Measurements from ENCODE around the gene ARHGAP32. TPM values are rescaled to one million over a fixed set of nuclear protein-coding genes. Genes with fewer than 3 reads are reported as not detected.

The ARHGAP32 gene
- total RNA-seq, 4 donors from 2014 or later = 10.0 to 53.7 (median 34.1) TPM

- H3K9me3 ChIP-seq = no peaks in the 10 kb centered on the region
- H3K36me3 ChIP-seq = no peaks in the 10 kb centered on the region
- no peak for DNase-seq
- H3K4me3 ChIP-seq = no peak within 1 kb of the TSS
- no peak within 1 kb of the TSS for H3K27ac ChIP-seq
- H3K27me3 ChIP-seq = no peaks in the 10 kb centered on the region
- TF ChIP-seq POLR2A (IDR thresholded peaks at IDR 0.05) = no peak
- TF ChIP-seq, protein P1, sequence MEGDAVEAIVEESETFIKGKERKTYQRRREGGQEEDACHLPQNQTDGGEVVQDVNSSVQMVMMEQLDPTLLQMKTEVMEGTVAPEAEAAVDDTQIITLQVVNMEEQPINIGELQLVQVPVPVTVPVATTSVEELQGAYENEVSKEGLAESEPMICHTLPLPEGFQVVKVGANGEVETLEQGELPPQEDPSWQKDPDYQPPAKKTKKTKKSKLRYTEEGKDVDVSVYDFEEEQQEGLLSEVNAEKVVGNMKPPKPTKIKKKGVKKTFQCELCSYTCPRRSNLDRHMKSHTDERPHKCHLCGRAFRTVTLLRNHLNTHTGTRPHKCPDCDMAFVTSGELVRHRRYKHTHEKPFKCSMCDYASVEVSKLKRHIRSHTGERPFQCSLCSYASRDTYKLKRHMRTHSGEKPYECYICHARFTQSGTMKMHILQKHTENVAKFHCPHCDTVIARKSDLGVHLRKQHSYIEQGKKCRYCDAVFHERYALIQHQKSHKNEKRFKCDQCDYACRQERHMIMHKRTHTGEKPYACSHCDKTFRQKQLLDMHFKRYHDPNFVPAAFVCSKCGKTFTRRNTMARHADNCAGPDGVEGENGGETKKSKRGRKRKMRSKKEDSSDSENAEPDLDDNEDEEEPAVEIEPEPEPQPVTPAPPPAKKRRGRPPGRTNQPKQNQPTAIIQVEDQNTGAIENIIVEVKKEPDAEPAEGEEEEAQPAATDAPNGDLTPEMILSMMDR (IDR thresholded peaks at IDR 0.05) = no peak
- H3K4me1 ChIP-seq = no peaks in the 10 kb centered on the region
- intact Hi-C loops (cut with DNase I; ENCODE audit: low total_unique reads) = no loop called here
These were observed 249.2 kb downstream of the ARHGAP32 start, which contains the start of gene TP53AIP1 for GRCh38 chr11:128942817-128943427. Gene TP53AIP1, minus strand, starts transcription at chr11:128942871. Its CDS starts 5,053 bp downstream, at chr11:128937818.

DNA sequence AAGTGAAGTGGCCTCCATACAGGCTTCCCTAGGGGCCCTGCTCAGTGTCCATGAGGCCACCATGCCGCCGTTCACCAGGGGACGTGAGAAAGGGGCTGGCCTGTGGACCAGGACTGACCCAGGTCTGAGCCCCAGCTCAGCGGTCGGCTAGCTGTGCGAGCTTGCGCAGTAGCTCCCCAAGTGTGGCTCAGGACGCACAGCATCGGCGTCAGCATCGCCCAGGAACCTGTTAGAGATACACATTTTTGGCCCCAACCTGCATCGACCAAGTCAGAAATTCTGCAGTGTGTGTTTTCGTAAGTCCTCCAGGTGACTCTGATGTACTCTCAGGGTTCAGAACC, 249.9 kb downstream of the ARHGAP32 start:
- no peaks in the 10 kb centered on the region for H3K27me3 ChIP-seq
- H3K4me3 ChIP-seq = no peak overlapping the region
- DNase-seq = no peak
- no peaks in the 10 kb centered on the region for H3K9me3 ChIP-seq
- TF ChIP-seq, protein P1 (IDR thresholded peaks at IDR 0.05) = no peak
- TF ChIP-seq POLR2A (IDR thresholded peaks at IDR 0.05) = no peak
- intact Hi-C loops (cut with DNase I; ENCODE audit: low total_unique reads) = no loop called here
- H3K27ac ChIP-seq = no peak overlapping the region
- H3K4me1 ChIP-seq = no peaks in the 10 kb centered on the region
- H3K36me3 ChIP-seq = no peaks in the 10 kb centered on the region

DNA sequence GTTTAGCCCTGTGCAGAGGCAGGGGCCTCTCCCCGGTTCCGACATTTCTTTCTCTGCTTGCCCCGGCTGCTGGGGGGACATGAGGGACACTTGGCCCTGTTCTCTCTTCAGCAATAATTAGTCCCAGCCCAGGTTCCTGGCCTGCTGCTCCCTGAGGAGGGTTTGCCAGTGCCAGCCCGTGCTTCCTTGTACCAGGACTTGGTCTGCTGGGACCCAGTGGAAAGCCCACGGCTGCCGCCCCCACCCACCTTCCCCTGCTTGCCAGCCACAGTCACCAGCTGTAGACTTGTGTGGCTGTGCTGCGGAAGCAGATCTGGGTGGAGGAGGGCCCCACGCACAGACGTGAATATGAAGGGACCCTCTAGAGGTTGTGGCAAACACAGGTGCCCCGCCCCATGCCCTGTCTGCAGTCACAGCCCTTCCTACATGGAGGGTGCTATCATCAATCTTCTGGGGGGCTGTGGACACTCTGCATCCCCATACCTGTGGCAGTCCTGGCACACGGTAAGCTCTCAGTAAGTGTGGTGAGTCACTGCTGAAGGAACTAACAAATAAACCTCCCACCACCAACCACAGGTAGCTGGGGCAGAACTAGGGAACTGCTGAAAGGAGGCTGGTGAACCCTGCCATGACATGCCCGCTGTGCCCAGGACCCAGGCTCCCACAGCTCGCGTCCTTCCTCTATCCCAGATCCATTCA, 250.4 kb downstream of the ARHGAP32 start:
- TF ChIP-seq, protein P1 (IDR thresholded peaks at IDR 0.05) = no peak
- TF ChIP-seq POLR2A (IDR thresholded peaks at IDR 0.05) = no peak
- Histone ChIP-seq H3K27ac (no peak overlapping the region), H3K36me3 (no peaks in the 10 kb centered on the region), H3K4me3 (no peak overlapping the region), H3K27me3 (no peaks in the 10 kb centered on the region), H3K9me3 (no peaks in the 10 kb centered on the region), H3K4me1 (no peaks in the 10 kb centered on the region)
- intact Hi-C loops (cut with DNase I; ENCODE audit: low total_unique reads) = no loop called here
- no peak for DNase-seq

DNA sequence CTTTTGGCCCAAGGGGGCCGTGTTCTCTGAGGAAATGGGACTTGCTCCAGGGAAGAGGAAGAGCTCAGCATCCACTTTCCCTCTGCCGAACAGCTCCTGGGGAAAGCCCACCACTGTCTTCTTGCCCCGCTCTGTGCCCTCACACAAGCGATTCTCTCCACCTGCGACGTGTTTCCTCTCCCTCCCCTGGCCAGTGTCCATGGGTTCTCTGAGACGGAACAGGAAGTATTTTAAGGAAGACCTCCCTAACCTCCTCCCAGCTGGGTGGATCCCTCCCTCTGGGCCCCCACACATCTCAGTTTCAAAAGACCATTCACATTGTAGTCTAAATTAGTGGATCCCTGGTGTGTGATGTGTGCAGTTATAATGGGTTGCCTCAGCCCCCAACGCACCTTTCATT, 251.0 kb downstream of the ARHGAP32 start:
- intact Hi-C loops (cut with DNase I; ENCODE audit: low total_unique reads) = no loop called here
- H3K27me3 ChIP-seq = no peaks in the 10 kb centered on the region
- no peak overlapping the region for H3K4me3 ChIP-seq
- no peaks in the 10 kb centered on the region for H3K9me3 ChIP-seq
- DNase-seq = no peak
- H3K27ac ChIP-seq = no peak overlapping the region
- H3K36me3 ChIP-seq = no peaks in the 10 kb centered on the region
- H3K4me1 ChIP-seq = no peaks in the 10 kb centered on the region
- TF ChIP-seq, protein P1 (IDR thresholded peaks at IDR 0.05) = no peak
- no peak for TF ChIP-seq POLR2A (IDR thresholded peaks at IDR 0.05)

- intact Hi-C loops (cut with DNase I; ENCODE audit: low total_unique reads) = no loop called here
- DNase-seq = no peak
- Histone ChIP-seq H3K36me3 (no peaks in the 10 kb centered on the region), H3K9me3 (no peaks in the 10 kb centered on the region), H3K4me1 (no peaks in the 10 kb centered on the region), H3K27ac (no peak overlapping the region), H3K4me3 (no peak overlapping the region), H3K27me3 (no peaks in the 10 kb centered on the region)
- no peak for TF ChIP-seq POLR2A (IDR thresholded peaks at IDR 0.05)
- TF ChIP-seq, protein P1 (IDR thresholded peaks at IDR 0.05) = no peak
These were observed 251.5 kb downstream of the ARHGAP32 start for GRCh38 chr11:128940603-128941002.
